Activated gamma-delta T cell (primary cell): ENCODE results near the gene ZNF367.

Experiments
- DNase-seq: peaks from one replicate; lab custom pipeline; 2025; lab: John Stamatoyannopoulos, UW

Gene ZNF367

DNA sequence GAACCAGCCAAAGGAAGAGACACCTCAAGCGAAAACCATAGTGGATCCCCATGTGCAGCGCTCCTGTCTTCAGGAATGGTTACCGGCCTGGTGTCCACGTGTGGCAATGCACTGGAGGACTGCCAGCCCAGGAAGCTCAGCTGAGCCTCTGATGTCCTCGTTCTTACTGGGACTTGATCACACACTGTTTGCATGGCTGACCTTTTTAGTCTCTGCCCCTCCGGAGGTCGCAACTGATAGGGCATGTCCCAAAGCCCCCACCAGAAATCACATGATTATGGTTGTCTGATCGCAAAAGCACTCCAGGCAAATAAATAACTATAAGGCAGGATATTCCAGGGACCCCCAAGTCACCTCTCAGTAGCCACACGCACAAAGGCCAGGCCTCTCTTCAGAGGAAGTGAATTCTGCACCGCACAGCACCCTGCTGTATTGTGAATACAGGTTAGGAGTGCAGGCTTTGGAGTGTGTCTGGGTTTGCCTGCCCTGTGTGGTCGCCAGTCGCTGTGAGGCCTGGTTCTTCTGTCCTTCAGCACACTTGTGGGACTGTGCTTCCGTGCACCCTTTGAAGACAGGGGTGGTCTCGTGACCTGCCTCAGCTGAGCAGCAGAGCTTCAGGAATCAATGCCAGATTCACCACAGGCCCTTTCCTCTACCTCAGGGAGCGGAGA, 18.4 kb upstream of the ZNF367 start:
- DNase-seq: no peak

GRCh38 chr9:96436063-96436455, 17.9 kb upstream of the ZNF367 start:
- no peak for DNase-seq

GRCh38 chr9:96435345-96435744, 17.2 kb upstream of the ZNF367 start:
- no peak for DNase-seq

- no peak for DNase-seq
Observed at GRCh38 chr9:96430377-96430776, 12.2 kb upstream of the ZNF367 start.

- DNase-seq: no peak
Observed at GRCh38 chr9:96429732-96430131, 11.6 kb upstream of the ZNF367 start.

GRCh38 chr9:96425500-96426169, 7.5 kb upstream of the ZNF367 start:
- DNase-seq: no peak

GRCh38 chr9:96423985-96424336, 5.8 kb upstream of the ZNF367 start:
- DNase-seq: no peak

DNA sequence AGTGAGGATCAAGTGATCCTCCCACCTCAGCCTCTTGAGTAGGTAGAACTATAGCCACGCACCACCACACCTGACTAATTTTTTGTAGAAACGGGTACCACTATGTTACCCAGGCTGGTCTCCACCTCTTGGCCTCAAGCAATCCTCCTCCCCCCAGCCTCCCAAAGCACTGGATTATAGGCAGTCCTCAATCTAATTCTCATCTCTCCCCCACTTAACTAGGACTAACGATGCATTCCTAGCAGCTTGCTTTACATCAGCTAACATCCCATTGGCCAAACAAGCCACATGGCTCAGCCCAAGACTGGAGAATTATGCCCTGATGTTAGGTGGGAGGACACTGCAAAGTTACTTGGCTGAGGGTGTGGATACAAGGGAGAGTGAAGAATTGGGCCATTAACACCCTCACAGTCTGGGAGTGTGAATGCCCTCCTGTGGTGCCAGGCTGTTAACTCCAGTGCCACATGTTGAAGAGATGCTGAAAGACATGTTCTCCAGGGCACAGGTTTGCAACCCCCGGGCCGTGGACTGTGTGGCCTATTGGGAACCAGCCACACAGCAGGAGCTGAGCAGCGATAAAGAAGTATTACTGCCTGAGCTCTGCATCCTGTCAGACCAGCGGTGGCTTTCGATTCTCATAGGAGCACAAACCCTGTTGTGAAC, 5.3 kb upstream of the ZNF367 start:
- no peak for DNase-seq

GRCh38 chr9:96420468-96421219, 2.5 kb upstream of the ZNF367 start:
- DNase-seq: no peak

GRCh38 chr9:96419691-96419969, 1.5 kb upstream of the ZNF367 start:
- DNase-seq: no peak

GRCh38 chr9:96418920-96419690, 935 bp upstream of the ZNF367 start:
- peak; percentile 54 for DNase-seq

DNA sequence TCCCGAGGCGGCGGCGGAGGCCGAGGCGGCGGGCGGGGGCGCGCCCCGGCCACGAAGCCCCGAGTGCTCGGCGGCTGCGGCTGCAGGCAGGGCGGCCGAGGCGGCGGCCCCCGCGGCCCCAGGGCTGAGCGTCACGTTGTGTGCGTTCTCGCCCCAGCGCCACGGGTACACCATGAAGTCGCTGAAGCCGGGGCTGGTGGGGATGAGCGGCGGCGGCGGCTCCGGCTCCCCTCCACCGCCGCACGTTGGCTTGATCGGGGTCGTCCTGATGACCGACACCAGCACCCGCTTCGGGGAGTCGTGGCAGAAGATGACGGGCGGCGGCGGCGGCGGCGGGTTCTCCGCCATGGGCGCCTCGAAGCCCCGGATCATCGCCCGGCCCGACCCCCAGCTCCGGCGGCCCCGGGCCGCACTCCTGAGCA, 498 bp downstream of the ZNF367 start:
- no peak for DNase-seq

- DNase-seq: peak; percentile 89
Observed at GRCh38 chr9:96417051-96417586, 1.1 kb downstream of the ZNF367 start.

DNA sequence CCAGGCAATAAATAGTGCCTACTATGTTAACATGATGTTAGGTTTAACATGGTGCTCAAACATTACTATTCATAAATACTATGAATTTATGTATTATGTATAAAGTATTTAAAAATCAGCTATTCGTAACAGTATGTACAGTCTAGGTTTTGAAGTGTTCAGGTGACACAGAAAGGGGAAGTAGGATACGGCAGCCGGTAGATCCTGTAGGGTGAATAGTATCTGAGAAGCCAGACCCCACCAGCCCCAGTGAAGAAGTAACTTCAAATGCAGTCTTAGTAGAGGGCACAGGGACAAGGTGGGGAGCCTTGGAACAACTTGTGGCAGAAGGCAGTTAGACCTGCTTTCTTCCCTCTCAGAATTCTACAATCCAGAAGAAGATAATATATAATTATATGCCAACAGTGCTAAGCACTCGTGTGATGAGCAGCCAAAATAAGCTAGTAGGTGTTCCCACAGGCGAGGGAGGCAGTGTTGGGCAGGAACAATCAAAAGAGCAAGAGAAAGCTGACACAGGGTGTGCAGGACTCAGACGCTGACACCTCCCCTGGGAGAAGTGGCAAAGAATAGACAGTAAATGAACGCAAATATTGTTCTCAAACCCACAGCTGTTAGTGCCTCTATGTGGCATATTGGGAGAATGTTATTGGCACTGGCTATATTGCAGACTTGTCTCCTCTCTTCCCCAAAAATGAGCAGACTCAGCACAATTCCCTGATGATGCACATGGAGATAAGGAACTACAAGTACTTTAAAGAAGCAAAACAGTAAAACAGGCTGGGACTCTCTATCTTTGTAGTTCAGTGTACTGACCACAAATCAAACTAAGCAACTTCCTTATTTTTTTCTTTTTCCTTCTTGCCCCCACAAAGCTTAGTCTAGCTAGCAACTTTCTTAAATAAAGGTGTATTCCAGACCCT, 4.6 kb downstream of the ZNF367 start:
- DNase-seq: no peak

GRCh38 chr9:96412174-96412913, 5.8 kb downstream of the ZNF367 start:
- DNase-seq: no peak

GRCh38 chr9:96411129-96411838, 6.9 kb downstream of the ZNF367 start:
- DNase-seq: no peak

DNA sequence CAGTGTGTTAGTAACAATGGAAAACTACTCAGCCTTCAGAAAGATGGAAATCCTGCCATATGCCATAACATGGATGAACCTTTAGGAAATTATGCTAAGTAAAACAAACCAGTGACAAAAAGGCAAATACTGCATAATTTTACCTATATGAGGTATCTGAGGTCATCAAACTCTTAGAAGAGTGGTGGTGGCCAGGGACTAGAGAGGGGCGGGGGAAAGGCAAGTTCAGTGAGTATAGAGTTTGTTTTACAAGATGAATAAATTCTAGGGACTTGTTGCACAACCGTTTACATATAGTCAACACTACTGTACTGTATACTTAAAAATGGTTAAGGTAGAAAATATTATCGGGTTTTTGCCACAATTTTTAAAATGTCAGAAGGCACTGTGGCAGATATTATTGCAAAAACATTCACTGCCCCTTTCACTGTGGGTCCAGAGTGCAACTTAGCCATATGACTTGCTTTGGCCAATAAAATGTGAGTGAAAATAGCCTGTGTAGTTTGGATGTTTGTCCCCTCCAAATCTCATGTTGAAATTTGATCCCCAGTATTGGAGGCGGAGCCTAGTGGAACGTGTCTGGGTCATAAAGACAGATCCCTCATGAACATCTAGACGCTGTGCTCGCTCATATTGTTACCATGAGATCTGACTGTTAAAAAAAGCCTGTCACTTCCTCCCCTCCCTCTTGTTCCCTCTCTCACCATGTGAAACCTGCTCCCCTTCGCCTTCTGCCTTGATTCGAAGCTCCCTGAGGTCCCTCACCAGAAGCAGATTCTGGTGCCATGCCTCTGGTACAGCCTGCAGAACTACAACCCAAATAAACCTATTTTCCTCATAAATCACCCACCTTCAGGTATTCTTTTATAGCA, 9.5 kb downstream of the ZNF367 start:
- DNase-seq: no peak
